GM21381 (cell line): ENCODE measurements around the gene SFT2D2.

ENCODE experiments used
- ATAC-seq: cut with Tn5 transposase; IDR thresholded peaks from one replicate; pipeline ENCODE4 v1.9.1; 2021; ENCODE audit warnings: mild to moderate bottlenecking, moderate library complexity; ENCODE audit not compliant: unreplicated experiment

Gene SFT2D2

GRCh38 chr1:168301664-168302320, 76.0 kb downstream of the SFT2D2 start:
- ATAC-seq = no peak
